Muscle layer of colon (tissue), 2 donors: ENCODE results near the gene IMMT.
"Not testable (repeated sequence)": the region's sequence is repeated elsewhere in the genome, so short reads cannot be mapped to it uniquely, and the experiment has no call there.

Source experiments
- H3K27ac ChIP-seq: one replicate; pipeline ENCODE4 v1.7.0; 2013; ENCODE audit warnings: low read depth, mild to moderate bottlenecking, low read length, moderate library complexity
- H3K27me3 ChIP-seq, 2 donors: one replicate each; pipeline ENCODE4 v1.7.0; 2013; ENCODE audit warnings: low read length in 2 of 2, mild to moderate bottlenecking in 2 of 2; ENCODE audit not compliant: insufficient read depth in 2 of 2, control insufficient read depth in 1 of 2
- H3K36me3 ChIP-seq: one replicate; pipeline ENCODE4 v1.7.0; 2013; ENCODE audit warnings: mild to moderate bottlenecking, low read length; ENCODE audit not compliant: insufficient read depth
- H3K4me1 ChIP-seq: one replicate; pipeline ENCODE4 v1.7.0; 2013; ENCODE audit warnings: mild to moderate bottlenecking, low read length; ENCODE audit not compliant: insufficient read depth
- H3K4me3 ChIP-seq, 2 donors: one replicate each; pipeline ENCODE4 v1.7.0; 2013; ENCODE audit warnings: low read length in 2 of 2, low read depth in 1 of 2, mild to moderate bottlenecking in 1 of 2, moderate library complexity in 1 of 2
- H3K9ac ChIP-seq: one replicate; pipeline ENCODE4 v1.7.0; 2013; ENCODE audit warnings: low read length
- H3K9me3 ChIP-seq: one replicate; pipeline ENCODE4 v1.7.0; 2013; ENCODE audit warnings: mild to moderate bottlenecking, low read length
- donor health status: abdominal sarcoma.
- donor health status: Adenocarcinoma of cecum.

The IMMT gene

GRCh38 chr2:86234563-86235131 lies 39.4 kb upstream of the IMMT start:
- Histone ChIP-seq H3K36me3 (peaks cover 7% of the 10 kb centered on the region), H3K9me3 (no peaks in the 10 kb centered on the region), H3K27me3 (no peaks in the 10 kb centered on the region), H3K4me3 (no peak overlapping the region), H3K9ac (no peak overlapping the region), H3K27ac (no peak overlapping the region), H3K4me1 (peaks cover 7% of the 10 kb centered on the region)

- H3K27me3 ChIP-seq = no peaks in the 10 kb centered on the region
- peaks cover 6% of the 10 kb centered on the region for H3K36me3 ChIP-seq
- no peak overlapping the region for H3K9ac ChIP-seq
- H3K9me3 ChIP-seq = no peaks in the 10 kb centered on the region
- H3K4me3 ChIP-seq = no peak overlapping the region
- no peak overlapping the region for H3K27ac ChIP-seq
- peaks cover 7% of the 10 kb centered on the region for H3K4me1 ChIP-seq
Observed at GRCh38 chr2:86233436-86233835, 38.2 kb upstream of the IMMT start.

GRCh38 chr2:86232910-86233309 lies 37.6 kb upstream of the IMMT start:
- no peaks in the 10 kb centered on the region for H3K9me3 ChIP-seq
- H3K36me3 ChIP-seq = peaks cover 3% of the 10 kb centered on the region
- H3K27ac ChIP-seq = no peak overlapping the region
- no peak overlapping the region for H3K4me3 ChIP-seq
- no peaks in the 10 kb centered on the region for H3K27me3 ChIP-seq
- no peak overlapping the region for H3K9ac ChIP-seq
- peaks cover 7% of the 10 kb centered on the region for H3K4me1 ChIP-seq

- H3K4me3 ChIP-seq = no peak overlapping the region
- H3K4me1 ChIP-seq = peaks cover 7% of the 10 kb centered on the region
- no peak overlapping the region for H3K27ac ChIP-seq
- H3K9me3 ChIP-seq = no peaks in the 10 kb centered on the region
- H3K27me3 ChIP-seq = no peaks in the 10 kb centered on the region
- H3K36me3 ChIP-seq = peaks cover 3% of the 10 kb centered on the region
- H3K9ac ChIP-seq = no peak overlapping the region
Observed at GRCh38 chr2:86232373-86232784, 37.1 kb upstream of the IMMT start.

- Histone ChIP-seq H3K9ac (no peak overlapping the region), H3K9me3 (no peaks in the 10 kb centered on the region), H3K4me3 (no peak overlapping the region), H3K27ac (no peak overlapping the region), H3K27me3 (no peaks in the 10 kb centered on the region), H3K36me3 (peaks cover 3% of the 10 kb centered on the region), H3K4me1 (peaks cover 7% of the 10 kb centered on the region)
Observed at GRCh38 chr2:86231680-86232372, 36.6 kb upstream of the IMMT start.

GRCh38 chr2:86230961-86231360 lies 35.7 kb upstream of the IMMT start:
- H3K4me1 ChIP-seq = peaks cover 7% of the 10 kb centered on the region
- no peak overlapping the region for H3K27ac ChIP-seq
- H3K4me3 ChIP-seq = no peak overlapping the region
- H3K9me3 ChIP-seq = no peaks in the 10 kb centered on the region
- H3K27me3 ChIP-seq = no peaks in the 10 kb centered on the region
- no peak overlapping the region for H3K9ac ChIP-seq
- peaks cover 3% of the 10 kb centered on the region for H3K36me3 ChIP-seq

GRCh38 chr2:86229221-86229620 lies 34.0 kb upstream of the IMMT start:
- Histone ChIP-seq H3K9ac (no peak overlapping the region), H3K27ac (no peak overlapping the region), H3K4me3 (no peak overlapping the region), H3K9me3 (no peaks in the 10 kb centered on the region), H3K4me1 (peaks cover 18% of the 10 kb centered on the region), H3K27me3 (no peaks in the 10 kb centered on the region), H3K36me3 (peaks cover 3% of the 10 kb centered on the region)

- H3K27ac ChIP-seq, H3K9ac ChIP-seq, H3K4me3 ChIP-seq, H3K9me3 ChIP-seq, H3K36me3 ChIP-seq, H3K27me3 ChIP-seq: not testable (repeated sequence)
- H3K4me1 ChIP-seq = peaks cover 23% of the 10 kb centered on the region
Observed at GRCh38 chr2:86228574-86228973, 33.3 kb upstream of the IMMT start.

- Histone ChIP-seq H3K9ac (no peak overlapping the region), H3K4me1 (peaks cover 32% of the 10 kb centered on the region), H3K27ac (no peak overlapping the region), H3K27me3 (no peaks in the 10 kb centered on the region), H3K4me3 (no peak overlapping the region), H3K9me3 (no peaks in the 10 kb centered on the region), H3K36me3 (peaks cover 3% of the 10 kb centered on the region)
Observed at GRCh38 chr2:86227685-86228084, 32.4 kb upstream of the IMMT start.

GRCh38 chr2:86226636-86227520 lies 31.6 kb upstream of the IMMT start:
- Histone ChIP-seq H3K4me1 (peaks cover 40% of the 10 kb centered on the region), H3K9me3 (no peaks in the 10 kb centered on the region), H3K4me3 (no peak overlapping the region), H3K27me3 (no peaks in the 10 kb centered on the region), H3K9ac (no peak overlapping the region), H3K36me3 (peaks cover 3% of the 10 kb centered on the region), H3K27ac (no peak overlapping the region)

- no peaks in the 10 kb centered on the region for H3K9me3 ChIP-seq
- no peaks in the 10 kb centered on the region for H3K27me3 ChIP-seq
- H3K4me1 ChIP-seq = peaks cover 46% of the 10 kb centered on the region
- no peak overlapping the region for H3K9ac ChIP-seq
- no peak overlapping the region for H3K4me3 ChIP-seq
- no peaks in the 10 kb centered on the region for H3K36me3 ChIP-seq
- H3K27ac ChIP-seq = no peak overlapping the region
Observed at GRCh38 chr2:86226070-86226469, 30.8 kb upstream of the IMMT start.
